ENCODE results near the gene HDAC5. TPM values are rescaled to one million over a fixed set of nuclear protein-coding genes. Genes with fewer than 3 reads are reported as not detected.

HDAC5 gene
- total and polyA plus RNA-seq, 7 donors: 15.3 to 87.5 (median 58.2) TPM

GRCh38 chr17:44065668-44066203, 57.7 kb downstream of the HDAC5 start:
- intact Hi-C loops (cut with DNase I): no loop called here
- H3K27ac ChIP-seq: peak overlapping the region; percentile 94 to 98 (median 95)
- WGBS, 2 donors: 1 to 2% methylated on average over 9 of the region's 9 CpGs

GRCh38 chr17:44063704-44064639, 59.5 kb downstream of the HDAC5 start:
- no peak for TF ChIP-seq POLR2A (IDR thresholded peaks at IDR 0.05)
- TF ChIP-seq EP300 (IDR thresholded peaks at IDR 0.05): no peak
- TF ChIP-seq POLR2AphosphoS5 (IDR thresholded peaks at IDR 0.05): no peak
- no peak for TF ChIP-seq CTCF (IDR thresholded peaks at IDR 0.05)
- DNase-seq: no peak

More at GRCh38 chr17:44065668-44066203, 57.7 kb downstream of the HDAC5 start:
- TF ChIP-seq CTCF (IDR thresholded peaks at IDR 0.05) (no peak), POLR2A (IDR thresholded peaks at IDR 0.05) (no peak), EP300 (IDR thresholded peaks at IDR 0.05) (no peak), POLR2AphosphoS5 (IDR thresholded peaks at IDR 0.05) (no peak)
- H3K9me3 ChIP-seq: no peaks in the 10 kb centered on the region
- peaks cover 0 to 30% (median 12%) of the 10 kb centered on the region in 4 donors for H3K36me3 ChIP-seq
- peak overlapping the region; percentile 68 to 82 (median 78) for H3K4me3 ChIP-seq
- DNase-seq: no peak
- peaks cover 0 to 34% (median 28%) of the 10 kb centered on the region in 4 donors for H3K4me1 ChIP-seq
- no peaks in the 10 kb centered on the region for H3K27me3 ChIP-seq

GRCh38 chr17:44062871-44063270, 60.6 kb downstream of the HDAC5 start:
- Histone ChIP-seq H3K9me3 (no peaks in the 10 kb centered on the region), H3K36me3 (peaks cover 0 to 38% (median 12%) of the 10 kb centered on the region in 4 donors), H3K27ac (no peak overlapping the region), H3K27me3 (no peaks in the 10 kb centered on the region), H3K4me1 (peaks cover 0 to 29% (median 19%) of the 10 kb centered on the region in 4 donors), H3K4me3 (no peak overlapping the region)
- no peak for TF ChIP-seq POLR2AphosphoS5 (IDR thresholded peaks at IDR 0.05)
- TF ChIP-seq POLR2A (IDR thresholded peaks at IDR 0.05): no peak
- TF ChIP-seq EP300 (IDR thresholded peaks at IDR 0.05): no peak
- TF ChIP-seq CTCF (IDR thresholded peaks at IDR 0.05): no peak
- intact Hi-C loops (cut with DNase I): no loop called here
- DNase-seq: no peak
- 94 to 95% methylated on average over 15 of the region's 15 CpGs for WGBS, 2 donors

More at GRCh38 chr17:44063704-44064639, 59.5 kb downstream of the HDAC5 start:
- H3K9me3 ChIP-seq: no peaks in the 10 kb centered on the region
- H3K4me3 ChIP-seq: no peak overlapping the region
- H3K4me1 ChIP-seq: peaks cover 0 to 29% (median 19%) of the 10 kb centered on the region in 4 donors
- no peak overlapping the region for H3K27ac ChIP-seq
- no peaks in the 10 kb centered on the region for H3K27me3 ChIP-seq
- WGBS, 2 donors: 81 to 88% methylated on average over 10 of the region's 10 CpGs
- intact Hi-C loops (cut with DNase I): no loop called here
- peaks cover 0 to 30% (median 12%) of the 10 kb centered on the region in 4 donors for H3K36me3 ChIP-seq

GRCh38 chr17:44061446-44061845, 62.0 kb downstream of the HDAC5 start:
- WGBS, 2 donors: 95 to 97% methylated on average over 1 of the region's 1 CpG
- no peaks in the 10 kb centered on the region for H3K9me3 ChIP-seq
- TF ChIP-seq EP300 (IDR thresholded peaks at IDR 0.05): no peak
- no peak for TF ChIP-seq POLR2A (IDR thresholded peaks at IDR 0.05)
- TF ChIP-seq POLR2AphosphoS5 (IDR thresholded peaks at IDR 0.05): no peak
- no peak for TF ChIP-seq CTCF (IDR thresholded peaks at IDR 0.05)
- DNase-seq: no peak
- H3K27me3 ChIP-seq: no peaks in the 10 kb centered on the region
- H3K27ac ChIP-seq: no peak overlapping the region
- intact Hi-C loops (cut with DNase I): no loop called here
- H3K4me1 ChIP-seq: peaks cover 0 to 23% (median 12%) of the 10 kb centered on the region in 4 donors
- no peak overlapping the region for H3K4me3 ChIP-seq
- peaks cover 0 to 49% (median 12%) of the 10 kb centered on the region in 4 donors for H3K36me3 ChIP-seq
